Measurements from ENCODE around the gene VPS45.

GRCh38 chr1:150144606-150145005 lies 77.0 kb downstream of the VPS45 start:
- TF ChIP-seq POLR2A (IDR thresholded peaks at IDR 0.05; ENCODE audit: low read length) = no peak
- TF ChIP-seq GATA1 (IDR thresholded peaks at IDR 0.05; ENCODE audit: low read depth, low read length) = no peak

All from erythroblast (primary cell).